Stimulated activated CD4-positive, alpha-beta T cell treated with anti-CD3 and anti-CD28 coated beads, Interleukin-4, amount 100 ng/mL, for 48 hours (primary cell): Measurements from ENCODE around the gene SLC35F3.
"Not testable (repeated sequence)": the region's sequence is repeated elsewhere in the genome, so short reads cannot be mapped to it uniquely, and the experiment has no call there.

Source experiments
- DNase-seq, 2 donors: peaks; one replicate each; pipeline ENCODE4 v3.0.0-alpha.2; 2020; ENCODE audit warnings: low read depth in 2 of 2

Gene SLC35F3

DNA sequence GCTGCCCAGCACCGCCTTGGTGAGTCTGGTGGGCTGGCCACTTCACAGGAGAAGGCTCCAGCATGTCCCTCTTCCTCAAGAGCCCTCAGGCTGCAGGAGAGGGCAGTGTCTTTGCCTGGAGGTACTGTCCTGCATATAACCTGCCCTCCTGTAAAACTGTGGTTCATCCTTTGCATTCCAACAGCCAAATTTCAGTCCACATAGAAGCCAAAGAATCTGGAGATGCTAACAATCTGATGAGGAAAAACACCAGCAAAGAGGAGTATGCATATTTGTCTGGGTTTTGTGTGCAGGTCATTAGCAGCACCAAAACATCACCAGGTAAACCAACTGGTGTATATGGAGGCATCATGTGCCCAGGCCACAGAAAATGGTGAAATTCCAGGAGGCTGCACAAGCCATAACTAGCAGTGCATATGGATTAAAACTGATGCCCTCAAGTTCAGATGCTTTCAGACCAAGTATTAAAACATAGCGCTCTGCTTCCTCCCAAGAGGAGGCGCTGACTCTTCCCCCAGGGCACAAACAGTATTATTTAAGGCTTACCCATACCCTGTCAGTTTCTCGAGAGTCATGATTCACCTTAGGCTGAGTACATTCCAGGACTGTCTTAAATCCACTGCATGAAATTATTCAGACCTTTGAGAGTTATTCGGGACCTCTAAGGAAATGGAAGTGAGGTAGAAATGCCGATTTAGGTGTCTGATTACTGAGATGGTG lies 318.2 kb downstream of the SLC35F3 start:
- DNase-seq = no peak

DNA sequence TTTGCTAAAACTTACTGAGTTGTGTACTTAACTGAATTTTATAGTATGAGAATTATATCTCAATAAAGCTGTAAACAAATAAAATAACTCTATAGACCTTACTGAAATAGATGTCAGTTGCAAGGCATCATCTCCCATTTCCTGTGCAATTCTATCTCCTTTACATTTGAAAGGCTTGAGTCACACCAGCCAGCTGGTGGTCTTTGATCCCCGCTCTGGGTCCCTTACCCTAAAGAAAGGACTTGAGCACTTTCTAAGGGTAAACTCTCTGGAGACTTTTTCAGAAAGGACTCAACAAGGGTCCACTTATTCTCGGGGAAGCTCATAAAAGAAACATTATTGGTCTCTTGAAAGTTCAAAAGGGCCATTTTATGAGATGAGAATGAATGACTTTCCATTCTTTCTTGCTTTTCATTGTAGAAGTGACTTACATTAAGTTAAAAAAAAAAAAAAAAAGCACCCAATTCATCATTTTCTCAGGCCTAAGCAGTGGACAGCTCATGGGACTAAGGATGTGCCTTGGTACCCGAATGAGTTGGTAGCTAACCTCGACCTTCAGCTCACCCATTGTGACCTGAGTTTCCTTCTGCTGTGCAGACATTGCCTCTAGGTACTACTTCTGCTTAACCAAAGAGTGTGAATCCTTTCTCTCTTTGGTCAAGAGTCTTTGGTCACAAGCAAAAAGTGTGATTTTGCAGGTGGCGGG lies 321.8 kb downstream of the SLC35F3 start:
- DNase-seq = no peak

DNA sequence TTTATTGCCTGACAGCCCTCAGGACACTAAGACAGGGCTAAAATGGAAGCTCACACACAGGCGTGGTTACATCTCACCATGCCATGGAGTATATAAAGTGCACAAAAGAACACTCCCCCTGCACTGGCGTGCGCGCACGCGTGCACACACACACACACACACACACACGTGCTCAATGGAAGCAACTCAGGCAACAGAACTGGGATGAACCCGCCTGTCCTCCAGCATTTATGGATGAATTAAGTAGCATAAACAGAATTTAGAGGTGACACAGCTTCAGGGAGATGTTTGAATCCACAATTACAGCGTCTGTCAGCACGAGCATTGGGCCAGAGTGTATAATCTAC lies 322.3 kb downstream of the SLC35F3 start:
- no peak for DNase-seq

DNA sequence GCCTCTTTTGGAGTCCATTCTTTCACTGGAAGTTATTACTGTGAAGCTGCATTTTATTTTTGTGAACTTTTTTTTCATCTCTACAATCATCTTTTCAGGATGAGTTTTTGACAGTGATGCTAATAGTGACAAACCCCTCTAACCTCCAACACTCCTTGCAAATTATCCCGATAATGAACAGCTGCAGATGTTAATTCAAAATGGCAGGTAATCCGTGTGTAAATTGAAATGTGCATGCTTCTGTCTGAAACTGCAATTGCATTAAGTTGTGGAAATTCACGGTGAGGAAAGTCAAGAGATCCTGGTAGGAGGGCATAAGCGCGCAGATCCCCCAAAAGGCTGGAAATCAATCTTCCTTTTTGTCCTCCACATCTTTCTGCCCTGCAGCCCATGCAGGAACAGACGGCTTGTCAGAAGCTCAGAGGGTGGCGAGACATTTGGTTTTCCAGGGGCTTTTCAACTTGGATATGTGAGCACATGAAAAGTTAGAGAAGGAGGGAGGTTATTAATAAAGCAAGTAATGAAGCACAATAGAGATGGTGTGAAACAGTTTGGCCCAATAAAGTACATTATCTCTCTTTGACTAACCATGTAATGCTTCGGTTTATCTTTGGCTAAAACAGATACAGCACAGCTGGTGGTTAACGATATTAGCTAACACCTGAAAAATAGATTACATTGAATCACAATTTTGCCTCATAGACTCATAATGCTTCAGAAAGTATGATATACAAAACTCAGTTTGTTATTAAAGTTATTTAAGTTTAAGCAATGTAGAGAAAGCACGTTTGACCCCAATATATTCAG lies 325.3 kb downstream of the SLC35F3 start:
- no peak for DNase-seq

DNA sequence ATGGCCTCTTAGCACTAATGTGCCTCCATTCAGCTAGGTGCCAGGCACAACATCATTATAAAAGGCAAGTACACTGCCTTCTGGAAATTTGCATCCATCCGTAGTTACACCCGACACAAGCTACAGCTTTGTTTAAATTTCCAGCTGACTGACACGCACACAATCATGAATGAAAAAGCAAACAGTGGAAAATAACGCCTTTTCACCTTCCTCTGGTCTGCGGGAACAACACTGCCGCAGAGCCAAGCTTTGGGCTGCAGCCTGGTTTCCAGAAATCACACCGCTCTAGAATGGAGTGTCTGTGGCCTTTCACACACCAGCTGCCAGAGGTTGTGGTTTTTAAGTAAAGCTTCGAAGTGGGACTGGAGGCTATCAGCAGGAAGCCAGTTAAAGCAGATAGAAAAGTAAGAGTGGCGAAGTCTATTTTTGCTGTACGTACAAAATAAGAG lies 326.0 kb downstream of the SLC35F3 start:
- DNase-seq = no peak

DNA sequence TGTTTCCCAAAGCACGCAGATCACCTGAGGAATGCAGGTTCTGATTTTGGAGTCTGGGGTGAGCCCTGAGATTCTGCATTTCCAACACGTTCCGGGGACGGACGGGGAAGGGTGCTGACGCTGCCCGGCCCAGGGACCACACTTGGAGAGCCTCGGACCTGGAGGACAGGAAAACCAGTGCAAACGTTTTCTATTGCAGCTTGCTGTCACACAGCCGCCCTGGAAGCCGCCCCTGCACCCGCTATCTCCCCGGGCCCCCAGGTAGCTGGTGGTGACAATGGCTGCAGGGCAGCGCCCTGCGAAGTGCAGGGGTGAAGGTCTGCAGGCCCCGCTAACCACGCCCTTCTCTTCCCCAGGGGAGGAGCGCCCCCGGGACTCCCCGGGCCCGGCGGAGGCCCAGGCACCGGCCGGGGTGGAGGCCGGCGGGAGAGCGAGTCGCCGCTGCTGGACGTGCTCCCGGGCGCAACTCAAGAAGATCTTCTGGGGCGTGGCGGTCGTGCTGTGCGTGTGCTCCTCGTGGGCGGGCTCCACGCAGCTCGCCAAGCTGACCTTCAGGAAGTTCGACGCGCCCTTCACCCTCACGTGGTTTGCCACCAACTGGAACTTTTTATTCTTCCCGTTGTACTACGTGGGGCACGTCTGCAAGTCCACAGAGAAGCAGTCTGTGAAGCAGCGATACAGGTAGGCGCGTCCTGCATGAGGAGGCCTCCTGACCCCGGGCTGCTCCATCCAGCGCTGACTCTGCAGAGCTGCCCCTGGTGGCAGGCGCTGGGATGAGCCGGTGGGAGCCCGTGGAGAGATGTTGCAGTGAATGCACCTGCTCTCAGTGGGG lies 326.8 kb downstream of the SLC35F3 start:
- DNase-seq = no peak

DNA sequence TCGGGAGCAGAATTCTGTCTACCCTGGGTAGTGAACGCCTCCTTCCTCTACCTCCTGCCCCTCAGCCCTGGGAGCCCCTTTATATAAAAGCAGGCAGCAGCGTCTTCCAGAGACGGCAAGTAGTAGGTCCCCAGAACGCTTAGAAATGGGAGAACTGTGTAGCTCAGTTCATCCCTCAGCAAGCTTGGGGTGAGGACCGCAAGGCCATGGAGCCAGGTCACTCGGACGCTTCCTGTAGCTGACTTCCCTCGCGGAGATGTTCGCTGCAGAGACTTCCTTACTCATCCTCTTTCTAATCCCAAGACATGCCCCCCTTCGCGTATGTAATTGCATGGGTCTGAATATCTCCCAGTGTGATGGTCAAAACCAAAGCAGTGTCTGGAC lies 327.4 kb downstream of the SLC35F3 start:
- DNase-seq = no peak

DNA sequence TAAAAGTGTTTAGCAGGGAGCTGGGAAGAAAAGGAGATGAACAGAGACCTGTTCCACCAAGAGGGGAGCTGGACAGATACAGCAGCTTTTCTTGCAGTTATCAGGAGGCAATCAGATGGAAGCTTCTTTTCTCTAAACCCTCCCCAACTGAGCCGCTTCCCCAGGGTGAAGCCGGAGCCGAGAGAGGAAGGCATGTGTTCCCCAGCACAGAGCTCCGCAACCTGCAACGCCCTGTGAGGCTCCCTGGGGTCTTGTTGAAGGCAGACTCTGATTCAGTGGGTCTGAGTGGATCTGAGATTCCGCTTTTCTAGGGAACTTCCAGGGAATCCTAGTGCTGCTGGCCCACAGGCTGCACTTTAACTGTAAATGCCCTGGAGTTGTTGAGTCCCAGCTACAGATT lies 329.7 kb downstream of the SLC35F3 start:
- DNase-seq = no peak

DNA sequence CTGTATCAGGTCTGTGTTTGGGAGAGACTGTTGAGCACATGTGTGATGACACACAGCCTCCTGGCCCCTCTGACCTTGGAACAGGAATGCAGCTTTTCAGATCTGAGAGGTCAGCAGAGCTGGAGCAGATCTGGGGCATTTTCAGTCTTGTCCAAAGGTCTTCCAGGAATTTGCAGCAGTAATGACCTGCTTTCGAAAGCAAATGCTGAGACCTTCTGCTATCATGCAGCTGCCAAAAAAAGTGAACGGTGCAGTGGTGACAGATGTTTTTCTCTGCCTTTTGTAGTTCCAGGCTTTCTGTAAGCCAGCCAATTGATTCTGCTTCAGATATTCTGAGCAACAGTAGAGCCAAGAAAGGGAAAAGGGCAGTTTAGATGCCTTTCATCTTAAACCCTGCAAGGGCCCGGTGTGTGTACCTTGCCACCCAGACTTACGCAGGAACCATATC lies 331.0 kb downstream of the SLC35F3 start:
- DNase-seq = no peak

DNA sequence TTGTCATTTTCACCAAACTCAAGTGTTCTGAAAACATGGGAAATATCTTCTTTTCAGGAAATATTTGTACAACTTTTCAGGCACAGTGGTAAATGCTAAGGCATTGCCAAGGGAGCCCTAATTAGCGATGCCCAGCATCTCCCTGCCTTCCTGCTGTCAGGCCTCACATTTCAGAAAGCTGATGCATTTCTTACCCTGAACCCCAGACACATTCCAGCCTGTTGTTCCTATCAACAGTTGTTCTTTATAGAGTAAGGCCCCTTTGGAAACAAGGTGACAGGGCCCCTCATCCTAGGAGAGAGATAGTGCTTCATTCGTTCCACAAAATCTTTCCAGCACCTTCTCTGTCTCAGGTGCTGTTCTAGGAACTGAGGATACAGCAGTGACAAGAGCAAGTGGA lies 332.9 kb downstream of the SLC35F3 start:
- DNase-seq = no peak

DNA sequence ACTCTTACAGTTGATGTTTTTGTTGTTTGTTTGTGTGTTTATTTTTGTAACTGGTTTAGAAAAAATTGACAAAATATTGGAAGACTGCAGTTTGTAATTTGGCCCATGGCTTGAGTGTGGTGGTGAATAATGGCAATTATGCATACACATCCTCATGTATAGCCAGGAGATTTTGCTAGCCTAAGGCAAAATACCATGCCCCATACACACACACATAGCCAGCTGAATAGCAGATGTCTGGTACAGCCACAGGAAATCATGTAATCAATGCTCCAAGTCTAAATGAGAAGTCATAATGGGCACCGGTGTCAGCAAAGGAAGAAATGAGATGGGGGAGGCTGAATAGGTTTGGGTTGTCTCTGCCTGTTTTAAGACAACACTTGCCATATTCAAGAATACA lies 333.6 kb downstream of the SLC35F3 start:
- no peak for DNase-seq

DNA sequence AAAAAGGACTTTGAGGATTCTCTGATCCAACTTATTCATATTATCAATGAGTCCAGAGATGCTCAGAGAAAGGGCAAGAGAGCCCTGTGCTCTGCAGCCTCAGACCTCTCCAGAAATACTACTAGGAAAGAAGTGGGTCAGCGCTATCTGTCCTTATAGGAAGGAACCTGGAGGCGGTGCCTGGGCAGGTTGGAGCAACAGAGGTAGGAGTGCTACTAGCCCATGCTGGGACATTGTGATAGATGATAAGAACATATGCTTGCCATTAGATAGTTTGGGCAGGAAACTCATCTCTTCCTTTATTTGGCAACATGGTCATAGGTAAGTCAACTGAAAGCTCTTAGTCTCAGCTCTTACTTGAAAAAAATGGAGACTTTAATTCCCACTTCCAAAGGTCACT lies 335.0 kb downstream of the SLC35F3 start:
- DNase-seq = no peak

DNA sequence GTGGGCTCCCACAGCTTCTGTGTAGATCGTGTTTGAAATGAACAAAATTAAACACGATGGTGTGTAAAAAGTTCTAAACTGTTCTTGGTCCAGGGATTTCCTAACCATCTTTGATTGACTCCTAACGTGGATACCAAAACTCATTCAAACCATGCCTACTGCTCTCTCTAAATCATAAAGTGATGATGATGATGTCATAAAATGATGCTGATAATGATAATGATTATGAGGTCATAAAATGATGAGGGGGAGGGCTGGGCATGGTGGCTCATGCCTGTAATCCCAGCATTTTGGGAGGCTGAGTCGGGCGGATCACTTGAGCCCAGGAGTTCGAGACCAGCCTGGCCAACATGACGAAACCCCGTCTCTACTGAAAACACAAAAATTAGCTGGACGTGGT lies 335.5 kb downstream of the SLC35F3 start:
- DNase-seq = no peak

DNA sequence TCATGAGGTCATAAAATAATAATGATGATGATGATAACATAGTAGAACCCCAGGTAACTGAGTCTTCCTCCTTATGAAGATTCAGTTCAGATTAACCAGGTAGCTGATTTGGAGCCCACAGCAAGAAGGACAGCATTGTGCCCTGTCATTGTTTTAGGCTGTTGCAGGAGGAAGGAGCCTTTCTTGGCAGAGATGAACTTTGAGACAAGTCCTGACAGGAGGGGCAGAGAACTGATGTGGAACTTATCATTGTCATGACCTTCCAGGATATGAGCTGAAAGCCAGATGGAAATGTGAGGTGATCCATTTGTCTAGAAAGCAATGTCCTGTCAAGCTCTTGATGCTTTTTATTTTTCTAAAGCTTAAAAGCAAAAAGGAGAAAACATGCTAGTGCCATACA lies 336.2 kb downstream of the SLC35F3 start:
- DNase-seq = no peak

DNA sequence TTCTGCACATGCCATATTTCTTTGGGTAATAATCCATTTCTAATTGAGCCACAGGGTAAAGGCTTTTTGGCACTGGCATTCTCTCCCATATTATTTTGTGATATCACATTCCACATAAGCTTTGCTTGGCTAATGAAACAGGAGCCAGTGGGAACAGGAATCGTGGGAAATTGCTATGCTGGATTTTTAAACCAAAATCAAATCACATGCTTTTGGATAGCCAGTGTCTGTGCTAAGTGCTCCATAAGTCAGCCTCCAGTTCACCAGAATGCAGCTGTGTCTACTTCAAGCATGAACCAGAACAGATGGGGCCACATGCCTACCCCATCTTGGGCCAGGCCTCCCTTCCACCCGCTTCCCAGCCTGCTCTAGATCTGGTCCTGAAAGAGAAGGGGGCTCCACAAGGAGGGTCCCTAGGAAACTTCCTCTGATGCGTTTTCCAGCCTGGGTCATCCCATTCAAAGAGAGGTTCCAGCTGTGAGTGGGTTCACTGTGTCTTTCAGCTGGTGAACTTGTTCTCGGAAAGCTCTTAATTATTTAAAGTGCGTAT lies 337.5 kb downstream of the SLC35F3 start:
- DNase-seq = no peak

DNA sequence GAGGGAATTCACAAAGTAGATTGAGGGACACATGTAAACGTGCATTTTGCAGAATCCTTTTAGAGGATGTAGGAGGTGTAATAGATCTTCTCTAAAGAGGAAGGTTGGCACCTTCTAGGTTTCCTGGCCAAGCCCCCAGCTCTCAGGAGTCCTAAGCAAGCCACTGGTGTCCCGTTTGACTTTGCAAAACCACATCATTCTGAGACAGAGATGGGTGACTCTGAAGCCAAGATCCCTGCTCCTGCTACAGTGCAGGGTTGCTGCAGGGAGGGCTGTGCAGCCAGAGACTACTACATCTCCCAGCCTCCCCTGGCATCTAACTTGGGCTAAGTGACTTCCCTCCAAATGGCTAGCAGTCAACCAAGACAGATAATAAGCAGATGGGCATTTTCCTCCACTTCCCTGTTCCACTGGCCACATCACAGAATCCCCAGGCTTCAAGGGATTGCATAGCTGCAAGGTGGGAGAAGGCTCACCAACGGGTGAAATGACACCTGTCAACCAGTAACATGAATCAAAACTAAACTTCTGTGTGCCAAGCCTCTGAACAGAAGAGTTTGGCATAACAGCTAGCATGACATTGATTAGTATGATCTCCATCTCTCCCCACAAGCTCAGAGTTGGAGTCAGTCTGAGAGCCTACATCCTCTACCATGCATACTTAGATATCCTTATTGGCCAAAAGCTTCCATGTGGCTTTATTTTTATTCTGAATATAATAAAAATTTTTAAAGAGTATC lies 339.2 kb downstream of the SLC35F3 start:
- DNase-seq = no peak

DNA sequence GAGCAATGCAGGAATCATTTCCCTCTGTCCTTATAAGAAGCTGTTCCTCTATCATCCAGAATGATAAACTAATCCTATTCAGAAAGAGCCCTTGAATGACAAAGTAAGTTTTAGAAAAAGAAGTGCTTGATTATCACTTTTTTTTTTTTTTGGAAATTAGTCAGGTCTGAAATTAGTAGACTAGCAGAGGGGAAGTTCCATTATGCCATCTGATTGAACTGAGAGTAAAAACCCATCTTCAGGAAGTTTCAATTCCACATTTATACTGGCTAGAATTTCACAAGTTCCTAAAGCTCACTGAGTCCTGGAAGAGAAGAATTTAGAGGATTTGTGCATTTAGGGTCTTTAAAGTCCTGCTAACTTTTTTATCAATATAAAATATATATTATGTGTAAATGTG lies 340.0 kb downstream of the SLC35F3 start:
- DNase-seq = no peak

DNA sequence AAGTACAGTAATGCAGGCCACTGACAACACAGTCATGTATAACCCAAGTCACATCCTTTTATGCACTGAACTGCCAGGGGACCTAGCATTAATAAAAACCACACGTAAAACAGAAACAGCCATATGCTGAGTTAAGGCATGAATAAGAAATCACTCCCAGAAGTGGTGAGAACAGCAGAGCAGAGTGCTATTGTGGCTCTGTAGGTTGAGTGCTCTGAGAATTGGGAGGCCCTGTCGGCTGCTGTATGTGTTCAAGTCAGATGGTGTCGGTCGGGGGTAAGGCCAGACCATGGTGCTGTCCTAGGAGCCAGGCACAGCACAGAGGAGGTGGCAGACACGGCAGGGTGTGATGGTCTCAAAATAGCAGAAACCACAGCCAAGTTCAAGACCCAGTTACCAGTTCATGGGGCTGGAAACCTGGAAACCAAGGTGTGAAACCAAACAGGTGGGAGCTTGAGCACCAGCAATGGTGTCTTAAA lies 342.2 kb downstream of the SLC35F3 start:
- DNase-seq = no peak

DNA sequence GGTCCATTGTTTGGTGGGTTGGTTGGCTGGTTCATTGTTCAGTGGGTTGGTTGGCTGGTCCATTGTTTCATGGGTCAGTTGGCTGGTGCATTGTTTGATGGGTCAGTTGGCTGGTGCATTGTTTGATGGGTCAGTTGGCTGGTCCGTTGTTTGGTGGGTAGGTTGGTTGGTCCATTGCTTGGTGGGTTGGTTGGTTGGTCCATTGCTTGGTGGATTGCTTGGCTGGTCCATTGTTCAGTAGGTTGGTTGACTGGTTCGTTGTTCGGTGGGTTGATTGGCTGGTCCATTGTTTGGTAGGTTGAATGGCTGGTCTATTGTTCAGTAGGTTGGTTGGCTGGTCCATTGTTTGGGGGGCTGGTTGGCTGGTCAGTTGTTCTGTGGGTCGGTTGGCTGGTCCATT lies 343.3 kb downstream of the SLC35F3 start:
- DNase-seq = not testable (repeated sequence)

DNA sequence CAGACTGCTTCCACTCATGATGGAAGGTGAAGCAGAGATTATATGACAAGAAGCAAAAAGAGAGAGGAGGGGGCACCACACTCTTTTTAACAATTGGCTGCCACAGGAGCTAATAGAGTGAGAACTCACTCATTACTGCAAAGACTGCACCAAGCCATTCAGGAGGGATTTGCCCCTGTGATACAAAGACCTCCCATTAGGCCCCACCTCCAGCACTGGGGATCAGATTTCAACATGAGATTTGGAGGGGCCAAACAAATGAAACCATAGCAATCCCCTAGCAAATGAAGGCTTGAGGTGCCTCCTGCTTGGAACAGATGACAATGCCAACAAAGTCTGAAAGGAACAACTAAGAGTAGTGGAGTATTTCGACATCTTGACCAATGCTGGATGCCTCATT lies 346.3 kb downstream of the SLC35F3 start:
- DNase-seq = no peak

DNA sequence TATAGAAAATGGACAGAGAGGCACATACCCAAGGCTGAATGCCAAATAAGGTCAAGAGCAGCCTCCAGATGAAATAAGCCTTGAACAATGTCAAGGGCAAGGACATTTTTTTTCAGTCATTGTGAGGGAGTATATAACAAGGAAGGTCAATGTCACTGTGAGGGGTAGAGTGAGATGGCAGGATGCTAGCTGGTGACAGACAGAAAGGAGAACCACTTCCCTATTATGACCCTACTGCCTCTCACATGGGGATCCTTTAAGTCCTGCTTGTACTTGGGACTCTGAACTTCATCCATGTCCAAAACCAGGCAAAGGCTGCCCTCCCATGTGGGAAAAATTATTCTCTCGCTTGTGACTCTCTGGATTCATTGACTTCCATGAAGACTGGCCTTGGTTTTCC lies 349.3 kb downstream of the SLC35F3 start:
- no peak for DNase-seq
